ENCODE results near the gene DLG2. TPM values are rescaled to one million over a fixed set of nuclear protein-coding genes. Genes with fewer than 3 reads are reported as not detected.

DLG2 gene
- total and polyA plus RNA-seq, 4 donors: 0.30 to 5.5 (median 0.68) TPM

GRCh38 chr11:83927422-83927821, 1699.7 kb downstream of the DLG2 start:
- no peak overlapping the region for H3K4me3 ChIP-seq (ENCODE audit: low read depth in 1 of 3, low read length in 3 of 3)
- H3K9me3 ChIP-seq (ENCODE audit: control insufficient read depth in 4 of 4, low read length in 3 of 4): no peaks in the 10 kb centered on the region
- no peak overlapping the region for H3K9ac ChIP-seq (ENCODE audit: low read depth in 1 of 2, low read length in 2 of 2)
- 97% methylated on average over 1 of the region's 1 CpG for whole genome bisulfite sequencing
- no peak overlapping the region for H3K27ac ChIP-seq (ENCODE audit: low read depth in 1 of 2, low read length in 2 of 2)
- TF ChIP-seq TAF1 (conservative IDR thresholded peaks at IDR 0.05) (no peak), HNF4A (conservative IDR thresholded peaks at IDR 0.05) (no peak)
- DNase-seq (ENCODE audit: low spot score): no peak
- peaks cover 0 to 4% (median 0%) of the 10 kb centered on the region in 4 donors for H3K36me3 ChIP-seq (ENCODE audit: control insufficient read depth in 4 of 4, insufficient read depth in 3 of 4, low read depth in 1 of 4, low read length in 3 of 4)
- H3K27me3 ChIP-seq (ENCODE audit: control insufficient read depth in 4 of 4, insufficient read depth in 4 of 4, low read length in 3 of 4): no peaks in the 10 kb centered on the region
- peaks cover 0 to 26% (median 18%) of the 10 kb centered on the region in 4 donors for H3K4me1 ChIP-seq (ENCODE audit: control insufficient read depth in 4 of 4, insufficient read depth in 4 of 4, low read length in 3 of 4)

- Histone ChIP-seq H3K27me3 (ENCODE audit: control insufficient read depth in 4 of 4, insufficient read depth in 4 of 4, low read length in 3 of 4) (no peaks in the 10 kb centered on the region), H3K4me1 (ENCODE audit: control insufficient read depth in 4 of 4, insufficient read depth in 4 of 4, low read length in 3 of 4) (peaks cover 0 to 35% (median 25%) of the 10 kb centered on the region in 4 donors), H3K36me3 (ENCODE audit: control insufficient read depth in 4 of 4, insufficient read depth in 3 of 4, low read depth in 1 of 4, low read length in 3 of 4) (peaks cover 0 to under 1% (median 0%) of the 10 kb centered on the region in 4 donors), H3K9me3 (ENCODE audit: control insufficient read depth in 4 of 4, low read length in 3 of 4) (no peaks in the 10 kb centered on the region), H3K9ac (ENCODE audit: low read depth in 1 of 2, low read length in 2 of 2) (no peak overlapping the region), H3K27ac (ENCODE audit: low read depth in 1 of 2, low read length in 2 of 2) (no peak overlapping the region), H3K4me3 (ENCODE audit: low read depth in 1 of 3, low read length in 3 of 3) (no peak overlapping the region)
- no peak for DNase-seq (ENCODE audit: low spot score)
- no peak for TF ChIP-seq NR2F2 (IDR thresholded peaks at IDR 0.05)
- TF ChIP-seq TAF1 (conservative IDR thresholded peaks at IDR 0.05): no peak
- no peak for TF ChIP-seq GABPA (IDR thresholded peaks at IDR 0.05 in 1 of 2, conservative IDR thresholded peaks at IDR 0.05 in 1 of 2)
- TF ChIP-seq RAD21 (IDR thresholded peaks at IDR 0.05): no peak
- no peak for TF ChIP-seq HNF4A (conservative IDR thresholded peaks at IDR 0.05)
- 90% methylated on average over 6 of the region's 6 CpGs for WGBS
These were observed 1702.2 kb downstream of the DLG2 start for GRCh38 chr11:83924795-83925542.

GRCh38 chr11:83923961-83924360, 1703.2 kb downstream of the DLG2 start:
- DNase-seq (ENCODE audit: low spot score): no peak
- TF ChIP-seq JUND (IDR thresholded peaks at IDR 0.05) (no peak), RXRA (IDR thresholded peaks at IDR 0.05) (no peak), HNF4A (conservative IDR thresholded peaks at IDR 0.05) (peak; percentile 21 to 35), FOXA2 (IDR thresholded peaks at IDR 0.05) (peak; percentile 42), FOXA1 (IDR thresholded peaks at IDR 0.05) (no peak)

GRCh38 chr11:83922953-83923352, 1704.2 kb downstream of the DLG2 start:
- TF ChIP-seq HNF4G (IDR thresholded peaks at IDR 0.05) (no peak), FOXA1 (IDR thresholded peaks at IDR 0.05) (no peak), RXRA (IDR thresholded peaks at IDR 0.05) (no peak), YY1 (IDR thresholded peaks at IDR 0.05) (no peak), HNF4A (conservative IDR thresholded peaks at IDR 0.05) (no peak), NR2F2 (IDR thresholded peaks at IDR 0.05) (no peak), SP1 (IDR thresholded peaks at IDR 0.05) (no peak), FOXA2 (IDR thresholded peaks at IDR 0.05) (no peak), MAX (IDR thresholded peaks at IDR 0.05) (no peak)
- Histone ChIP-seq H3K4me1 (ENCODE audit: control insufficient read depth in 4 of 4, insufficient read depth in 4 of 4, low read length in 3 of 4) (peaks cover 0 to 35% (median 25%) of the 10 kb centered on the region in 4 donors), H3K9me3 (ENCODE audit: control insufficient read depth in 4 of 4, low read length in 3 of 4) (no peaks in the 10 kb centered on the region), H3K4me3 (ENCODE audit: low read depth in 1 of 3, low read length in 3 of 3) (no peak overlapping the region), H3K36me3 (ENCODE audit: control insufficient read depth in 4 of 4, insufficient read depth in 3 of 4, low read depth in 1 of 4, low read length in 3 of 4) (no peaks in the 10 kb centered on the region), H3K9ac (ENCODE audit: low read depth in 1 of 2, low read length in 2 of 2) (no peak overlapping the region), H3K27me3 (ENCODE audit: control insufficient read depth in 4 of 4, insufficient read depth in 4 of 4, low read length in 3 of 4) (no peaks in the 10 kb centered on the region), H3K27ac (ENCODE audit: low read depth in 1 of 2, low read length in 2 of 2) (no peak overlapping the region)
- WGBS: 76% methylated on average over 1 of the region's 1 CpG
- DNase-seq (ENCODE audit: low spot score): no peak

More at GRCh38 chr11:83923961-83924360, 1703.2 kb downstream of the DLG2 start:
- H3K9me3 ChIP-seq (ENCODE audit: control insufficient read depth in 4 of 4, low read length in 3 of 4): no peaks in the 10 kb centered on the region
- WGBS: 23% methylated on average over 1 of the region's 1 CpG
- no peak overlapping the region for H3K27ac ChIP-seq (ENCODE audit: low read depth in 1 of 2, low read length in 2 of 2)
- no peak overlapping the region for H3K4me3 ChIP-seq (ENCODE audit: low read depth in 1 of 3, low read length in 3 of 3)
- H3K27me3 ChIP-seq (ENCODE audit: control insufficient read depth in 4 of 4, insufficient read depth in 4 of 4, low read length in 3 of 4): no peaks in the 10 kb centered on the region
- H3K4me1 ChIP-seq (ENCODE audit: control insufficient read depth in 4 of 4, insufficient read depth in 4 of 4, low read length in 3 of 4): peaks cover 0 to 35% (median 25%) of the 10 kb centered on the region in 4 donors
- no peaks in the 10 kb centered on the region for H3K36me3 ChIP-seq (ENCODE audit: control insufficient read depth in 4 of 4, insufficient read depth in 3 of 4, low read depth in 1 of 4, low read length in 3 of 4)
- H3K9ac ChIP-seq (ENCODE audit: low read depth in 1 of 2, low read length in 2 of 2): no peak overlapping the region
